BE2C (cell line): Measurements from ENCODE around the gene XYLT2.
A peak's percentile ranks its signal among the peaks of the same experiment; 100 is the strongest.

Experiments used
- DNase-seq: peaks from one replicate; pipeline ENCODE4 v3.0.0-alpha.2; 2020
- H3K27me3 ChIP-seq: fragments of 250-450 bp; sonication (Bioruptor Pico); 2 replicates; pipeline ENCODE4 v1.5.1; 2020; ENCODE audit warnings: mild to moderate bottlenecking
- H3K36me3 ChIP-seq: fragments of 250-450 bp; sonication (Bioruptor Pico); 2 replicates; pipeline ENCODE4 v1.5.1; 2020; ENCODE audit warnings: mild to moderate bottlenecking
- H3K4me1 ChIP-seq: fragments of 250-450 bp; sonication (Bioruptor Pico); 2 replicates; pipeline ENCODE4 v1.5.1; 2020
- H3K4me3 ChIP-seq: 2 replicates; pipeline ENCODE4 v1.5.1; 2011; ENCODE audit warnings: low read depth, low read length
- H3K9me3 ChIP-seq: fragments of 250-450 bp; sonication (Bioruptor Pico); 2 replicates; pipeline ENCODE4 v1.5.1; 2020
- CTCF ChIP-seq: IDR thresholded peaks from 2 replicates; pipeline ENCODE4 v1.5.1; 2012; ENCODE audit warnings: mild to moderate bottlenecking, low read depth, low read length

Gene XYLT2

GRCh38 chr17:50371526-50371925 is 25.6 kb downstream of the XYLT2 start:
- Histone ChIP-seq H3K4me1 (0 out of 2 replicates have a peak, but pooled peaks cover 2% of the 10 kb centered on the region), H3K36me3 (peaks cover 52% of the 10 kb centered on the region), H3K4me3 (peak overlapping the region; percentile 97), H3K27me3 (no peaks in the 10 kb centered on the region), H3K9me3 (no peaks in the 10 kb centered on the region)
- no peak for DNase-seq
- TF ChIP-seq CTCF, result no peak

GRCh38 chr17:50372222-50372757 is 26.4 kb downstream of the XYLT2 start:
- H3K4me3 ChIP-seq, result peak overlapping the region; percentile 97
- no peak for TF ChIP-seq CTCF
- H3K9me3 ChIP-seq, result no peaks in the 10 kb centered on the region
- 0 out of 2 replicates have a peak, but pooled peaks cover 2% of the 10 kb centered on the region for H3K4me1 ChIP-seq
- peaks cover 44% of the 10 kb centered on the region for H3K36me3 ChIP-seq
- no peak for DNase-seq
- H3K27me3 ChIP-seq, result no peaks in the 10 kb centered on the region

GRCh38 chr17:50372758-50373556 is 27.0 kb downstream of the XYLT2 start, which contains the start of the genes EME1 and MRPL27:
TSS of gene EME1 (plus strand) at chr17:50373229. CDS start at chr17:50375209, 1,980 bp downstream.
TSS of gene MRPL27 (minus strand) at chr17:50373184. CDS start at chr17:50373170, 14 bp downstream.
- no peaks in the 10 kb centered on the region for H3K9me3 ChIP-seq
- peaks cover 38% of the 10 kb centered on the region for H3K36me3 ChIP-seq
- H3K4me1 ChIP-seq, result 0 out of 2 replicates have a peak, but pooled peaks cover 2% of the 10 kb centered on the region
- peak within 1 kb of the TSS; percentile 97 for H3K4me3 ChIP-seq
- peak; percentile 81 for DNase-seq
- TF ChIP-seq CTCF, result no peak
- no peaks in the 10 kb centered on the region for H3K27me3 ChIP-seq

- TF ChIP-seq CTCF, result no peak
- Histone ChIP-seq H3K4me1 (0 out of 2 replicates have a peak, but pooled peaks cover 2% of the 10 kb centered on the region), H3K4me3 (peak overlapping the region; percentile 97), H3K27me3 (no peaks in the 10 kb centered on the region), H3K36me3 (peaks cover 30% of the 10 kb centered on the region), H3K9me3 (no peaks in the 10 kb centered on the region)
- DNase-seq, result no peak
Measured at GRCh38 chr17:50373705-50374104, 27.8 kb downstream of the XYLT2 start.

- DNase-seq, result no peak
- Histone ChIP-seq H3K36me3 (peaks cover 28% of the 10 kb centered on the region), H3K4me3 (no peak overlapping the region), H3K27me3 (no peaks in the 10 kb centered on the region), H3K4me1 (0 out of 2 replicates have a peak, but pooled peaks cover 2% of the 10 kb centered on the region), H3K9me3 (no peaks in the 10 kb centered on the region)
- no peak for TF ChIP-seq CTCF
Measured at GRCh38 chr17:50375858-50376538, 30.1 kb downstream of the XYLT2 start.
